ENCODE measurements around the gene PRKCI. TPM values are rescaled to one million over a fixed set of nuclear protein-coding genes. Genes with fewer than 3 reads are reported as not detected.
A peak's percentile ranks its signal among the peaks of the same experiment; 100 is the strongest.

The PRKCI gene
- total RNA-seq, 1 donor, result 69.1 TPM

DNA sequence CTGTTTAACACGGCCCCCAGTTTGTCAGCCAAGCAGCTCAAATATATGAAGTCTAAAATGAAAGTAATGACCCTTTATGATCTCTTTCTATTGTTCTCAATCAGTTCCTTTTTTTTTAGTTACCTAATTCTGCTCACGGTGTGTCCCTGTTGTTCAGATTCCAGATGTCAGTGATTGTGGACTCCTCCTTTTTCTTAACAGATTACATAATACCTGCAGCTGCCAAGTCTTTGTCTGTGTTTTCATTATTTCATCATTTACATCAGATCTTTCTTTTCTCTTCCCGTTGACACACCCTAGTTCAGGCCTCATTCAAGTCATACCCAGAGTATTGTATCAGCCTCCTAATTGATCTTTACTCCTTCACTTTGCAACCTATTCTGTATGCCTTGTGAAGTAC, 79.2 kb downstream of the PRKCI start:
- Histone ChIP-seq H3K4me1 (ENCODE audit: insufficient read depth, low read length) (no peaks in the 10 kb centered on the region), H2AFZ (ENCODE audit: low read length) (no peak overlapping the region), H3K79me2 (ENCODE audit: insufficient read depth, low read length) (no peaks in the 10 kb centered on the region), H3K27me3 (ENCODE audit: insufficient read depth, low read length) (no peaks in the 10 kb centered on the region), H3K27ac (ENCODE audit: low read depth, low read length) (no peak overlapping the region), H3K36me3 (ENCODE audit: insufficient read depth, low read length) (peaks cover 22% of the 10 kb centered on the region), H3K4me2 (ENCODE audit: insufficient read depth, low read length) (no peak overlapping the region), H3K9me3 (ENCODE audit: low read depth, low read length) (no peaks in the 10 kb centered on the region), H3K4me3 (ENCODE audit: insufficient read depth, low read length) (no peak overlapping the region), H4K20me1 (ENCODE audit: insufficient read depth, low read length) (no peaks in the 10 kb centered on the region)
- TF ChIP-seq, protein P1, sequence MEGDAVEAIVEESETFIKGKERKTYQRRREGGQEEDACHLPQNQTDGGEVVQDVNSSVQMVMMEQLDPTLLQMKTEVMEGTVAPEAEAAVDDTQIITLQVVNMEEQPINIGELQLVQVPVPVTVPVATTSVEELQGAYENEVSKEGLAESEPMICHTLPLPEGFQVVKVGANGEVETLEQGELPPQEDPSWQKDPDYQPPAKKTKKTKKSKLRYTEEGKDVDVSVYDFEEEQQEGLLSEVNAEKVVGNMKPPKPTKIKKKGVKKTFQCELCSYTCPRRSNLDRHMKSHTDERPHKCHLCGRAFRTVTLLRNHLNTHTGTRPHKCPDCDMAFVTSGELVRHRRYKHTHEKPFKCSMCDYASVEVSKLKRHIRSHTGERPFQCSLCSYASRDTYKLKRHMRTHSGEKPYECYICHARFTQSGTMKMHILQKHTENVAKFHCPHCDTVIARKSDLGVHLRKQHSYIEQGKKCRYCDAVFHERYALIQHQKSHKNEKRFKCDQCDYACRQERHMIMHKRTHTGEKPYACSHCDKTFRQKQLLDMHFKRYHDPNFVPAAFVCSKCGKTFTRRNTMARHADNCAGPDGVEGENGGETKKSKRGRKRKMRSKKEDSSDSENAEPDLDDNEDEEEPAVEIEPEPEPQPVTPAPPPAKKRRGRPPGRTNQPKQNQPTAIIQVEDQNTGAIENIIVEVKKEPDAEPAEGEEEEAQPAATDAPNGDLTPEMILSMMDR (IDR thresholded peaks at IDR 0.05; ENCODE audit: extremely low read depth, low read depth, low read length), result no peak
- no peak for DNase-seq (ENCODE audit: insufficient read length, low spot score, missing footprints)

DNA sequence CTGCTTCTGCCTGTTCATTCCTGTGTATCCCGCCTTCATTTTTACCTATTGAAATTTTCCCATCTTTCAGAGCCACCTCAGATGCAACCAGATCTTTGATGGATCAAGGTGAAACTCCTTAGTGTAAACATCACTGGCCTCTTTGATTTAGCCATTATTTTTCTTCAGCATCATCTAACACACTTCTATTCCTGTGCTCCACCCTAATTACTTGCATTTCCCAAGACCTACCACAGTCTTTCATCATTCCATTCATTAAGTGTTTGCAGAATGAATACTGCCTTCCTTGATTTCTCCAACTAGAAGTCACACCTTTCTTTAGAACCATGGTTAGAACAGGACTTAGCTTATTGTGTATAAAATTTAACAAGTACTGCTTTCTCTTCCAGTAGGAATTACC, 79.8 kb downstream of the PRKCI start:
- H3K4me2 ChIP-seq (ENCODE audit: insufficient read depth, low read length), result no peak overlapping the region
- no peak overlapping the region for H2AFZ ChIP-seq (ENCODE audit: low read length)
- no peak overlapping the region for H3K4me3 ChIP-seq (ENCODE audit: insufficient read depth, low read length)
- H3K36me3 ChIP-seq (ENCODE audit: insufficient read depth, low read length), result peaks cover 22% of the 10 kb centered on the region
- H4K20me1 ChIP-seq (ENCODE audit: insufficient read depth, low read length), result no peaks in the 10 kb centered on the region
- H3K79me2 ChIP-seq (ENCODE audit: insufficient read depth, low read length), result no peaks in the 10 kb centered on the region
- H3K4me1 ChIP-seq (ENCODE audit: insufficient read depth, low read length), result no peaks in the 10 kb centered on the region
- TF ChIP-seq, protein P1 (IDR thresholded peaks at IDR 0.05; ENCODE audit: extremely low read depth, low read depth, low read length), result no peak
- H3K27me3 ChIP-seq (ENCODE audit: insufficient read depth, low read length), result no peaks in the 10 kb centered on the region
- H3K27ac ChIP-seq (ENCODE audit: low read depth, low read length), result no peak overlapping the region
- no peak for DNase-seq (ENCODE audit: insufficient read length, low spot score, missing footprints)
- H3K9me3 ChIP-seq (ENCODE audit: low read depth, low read length), result no peaks in the 10 kb centered on the region

DNA sequence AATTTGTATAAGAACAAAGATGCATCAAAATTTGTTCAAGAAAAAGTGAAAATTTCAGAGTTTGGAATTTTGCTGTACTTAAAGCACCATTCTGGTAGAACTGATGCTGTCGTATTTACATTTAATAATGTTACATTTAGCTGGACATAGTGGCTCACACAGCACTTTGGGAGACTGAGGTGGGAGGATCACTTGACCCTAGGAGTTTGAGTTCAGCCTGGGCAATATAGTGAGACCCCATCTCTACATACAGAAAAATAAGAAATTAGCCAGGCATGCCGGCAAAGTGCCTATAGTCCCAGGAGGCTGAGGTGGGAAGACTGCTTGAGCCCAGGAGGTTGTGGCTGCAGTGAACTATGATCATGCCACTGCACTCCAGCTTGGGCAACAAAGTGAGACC, 83.8 kb downstream of the PRKCI start:
- DNase-seq (ENCODE audit: insufficient read length, low spot score, missing footprints), result no peak
- TF ChIP-seq, protein P1 (IDR thresholded peaks at IDR 0.05; ENCODE audit: extremely low read depth, low read depth, low read length), result no peak
- no peaks in the 10 kb centered on the region for H3K79me2 ChIP-seq (ENCODE audit: insufficient read depth, low read length)
- H3K36me3 ChIP-seq (ENCODE audit: insufficient read depth, low read length), result peaks cover 9% of the 10 kb centered on the region
- no peaks in the 10 kb centered on the region for H3K9me3 ChIP-seq (ENCODE audit: low read depth, low read length)
- H2AFZ ChIP-seq (ENCODE audit: low read length), result no peak overlapping the region
- H3K4me1 ChIP-seq (ENCODE audit: insufficient read depth, low read length), result peaks cover 8% of the 10 kb centered on the region
- no peaks in the 10 kb centered on the region for H3K27me3 ChIP-seq (ENCODE audit: insufficient read depth, low read length)
- H3K27ac ChIP-seq (ENCODE audit: low read depth, low read length), result no peak overlapping the region
- no peaks in the 10 kb centered on the region for H4K20me1 ChIP-seq (ENCODE audit: insufficient read depth, low read length)
- no peak overlapping the region for H3K4me2 ChIP-seq (ENCODE audit: insufficient read depth, low read length)
- H3K4me3 ChIP-seq (ENCODE audit: insufficient read depth, low read length), result no peak overlapping the region

DNA sequence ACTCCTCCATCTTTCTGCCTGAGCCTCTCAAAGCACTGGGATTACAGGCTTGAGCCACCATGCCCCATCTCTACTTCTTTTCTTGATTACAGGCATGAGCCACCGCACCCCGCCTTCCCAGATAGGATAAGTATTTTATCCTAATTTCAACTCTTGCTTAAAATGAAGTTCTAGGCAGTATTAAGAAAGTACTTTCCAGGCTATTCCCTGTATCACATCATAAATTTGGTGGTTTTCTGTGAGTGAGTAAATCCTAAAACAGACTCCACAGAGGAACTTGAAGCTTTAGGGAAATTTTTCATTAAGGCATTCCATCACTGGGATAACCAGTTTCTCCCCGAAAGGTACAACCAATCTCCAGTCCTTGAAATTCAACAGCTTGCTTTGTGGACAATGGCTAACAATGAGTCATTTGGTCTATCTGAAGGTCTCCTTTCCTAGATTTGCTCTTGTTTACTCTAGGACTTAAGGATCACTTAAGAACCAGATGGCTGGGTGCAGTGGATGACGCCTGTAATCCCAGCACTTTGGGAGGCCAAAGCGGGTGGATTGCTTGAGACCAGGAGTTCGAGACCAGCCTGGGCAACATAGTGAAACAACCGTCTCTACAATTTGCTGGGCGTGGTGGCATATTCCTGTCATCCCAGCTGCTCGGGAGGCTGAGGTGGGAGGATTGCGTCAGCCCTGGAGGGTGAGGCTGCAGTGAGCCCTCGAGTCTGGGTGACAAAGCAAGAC, 85.6 kb downstream of the PRKCI start:
- H3K9me3 ChIP-seq (ENCODE audit: low read depth, low read length), result no peaks in the 10 kb centered on the region
- H2AFZ ChIP-seq (ENCODE audit: low read length), result no peak overlapping the region
- peak; percentile 42 for DNase-seq (ENCODE audit: insufficient read length, low spot score, missing footprints)
- no peak overlapping the region for H3K27ac ChIP-seq (ENCODE audit: low read depth, low read length)
- H3K36me3 ChIP-seq (ENCODE audit: insufficient read depth, low read length), result peaks cover 3% of the 10 kb centered on the region
- H3K27me3 ChIP-seq (ENCODE audit: insufficient read depth, low read length), result no peaks in the 10 kb centered on the region
- TF ChIP-seq, protein P1 (IDR thresholded peaks at IDR 0.05; ENCODE audit: extremely low read depth, low read depth, low read length), result no peak
- H4K20me1 ChIP-seq (ENCODE audit: insufficient read depth, low read length), result no peaks in the 10 kb centered on the region
- H3K4me3 ChIP-seq (ENCODE audit: insufficient read depth, low read length), result no peak overlapping the region
- H3K4me2 ChIP-seq (ENCODE audit: insufficient read depth, low read length), result no peak overlapping the region
- peaks cover 8% of the 10 kb centered on the region for H3K4me1 ChIP-seq (ENCODE audit: insufficient read depth, low read length)
- no peaks in the 10 kb centered on the region for H3K79me2 ChIP-seq (ENCODE audit: insufficient read depth, low read length)
